Body of pancreas (tissue), 4 donors: ENCODE measurements around the gene MED8. TPM values are rescaled to one million over a fixed set of nuclear protein-coding genes. Genes with fewer than 3 reads are reported as not detected.

ENCODE experiments used
- ATAC-seq: fragments of 150-250 bp; one replicate; pipeline ENCODE4 v1.9.1; 2016
- DNase-seq, 4 donors: peaks; one replicate each; pipeline ENCODE4 v3.0.0-alpha.2; 2019
- H3K27ac ChIP-seq, 4 donors: fragments of 200-600 bp; sonication (generic); 1 replicate in 3 of 4; 2 replicates in 1 of 4; pipeline versions ENCODE4 v1.5.1 to v1.6.1; 2016 to 2019; ENCODE audit warnings: mild to moderate bottlenecking in 1 of 4, mixed read lengths in 1 of 4, moderate library complexity in 1 of 4
- H3K27me3 ChIP-seq, 2 donors: fragments of 200-600 bp; sonication (generic); one replicate each; pipeline ENCODE4 v1.6.0; 2016; ENCODE audit warnings: mild to moderate bottlenecking in 1 of 2
- H3K36me3 ChIP-seq, 2 donors: fragments of 200-600 bp; sonication (generic); replicated peaks in 1 of 2; 2 replicates each; pipeline ENCODE4 v1.5.1; 2016; ENCODE audit warnings: low read depth in 2 of 2; ENCODE audit not compliant: insufficient read depth in 1 of 2
- H3K4me1 ChIP-seq: fragments of 200-600 bp; sonication (generic); one replicate; pipeline ENCODE4 v1.6.0; 2016
- H3K4me3 ChIP-seq, 2 donors: fragments of 200-600 bp; sonication (generic); 1 replicate in 1 of 2; 2 replicates in 1 of 2; pipeline ENCODE4 v1.5.1; 2016 to 2019
- H3K9me3 ChIP-seq, 3 donors: fragments of 200-600 bp; sonication (generic); 1 replicate in 2 of 3; 2 replicates in 1 of 3; pipeline ENCODE4 v1.5.1; 2016
- POLR2A ChIP-seq, 3 donors: fragments of 450-650 bp; IDR thresholded peaks; one replicate each; pipeline ENCODE4 v1.6.1; 2016; ENCODE audit warnings: antibody characterized with exemption in 3 of 3, mild to moderate bottlenecking in 2 of 3
- whole genome bisulfite sequencing, 2 donors: methylation state at CpG; one replicate each; pipeline ENCODE4 v1.1.5; 2017; 5-methylcytosine and 5-hydroxymethylcytosine counted together
- intact Hi-C: fragments of 100-400 bp; cut with DNase I; formaldehyde crosslinking; loops from one replicate; pipeline ENCODE4 v1.15.1; 2023
- total RNA-seq, 2 donors: library from RNA; depleted of rRNA; stranded (reverse); fragments of >200 nt; gene quantifications; one replicate each; pipeline ENCODE4 v1.1.0, GENCODE V29; 2016
- TF ChIP-seq, protein P1 (sequence below), 7 experiments: fragments of 450-650 bp in 4 of 7; fragments of 200-600 bp in 3 of 7; sonication (generic) in 3 of 7; IDR thresholded peaks; one replicate each; pipeline ENCODE4 v1.5.1; 2016 to 2019; ENCODE audit warnings: antibody characterized with exemption in 7 of 7

The MED8 gene
- total RNA-seq, 2 donors from 2014 or later: 19.4 to 22.1 TPM

GRCh38 chr1:43345120-43345519 is 44.5 kb downstream of the MED8 start:
- DNase-seq (no peak), ATAC-seq (no peak)
- no peaks in the 10 kb centered on the region for H3K36me3 ChIP-seq
- 29 to 37% methylated on average over 3 of the region's 3 CpGs for WGBS, 2 donors
- intact Hi-C loops: no loop called here
- peaks cover 19% of the 10 kb centered on the region for H3K4me1 ChIP-seq
- no peak overlapping the region for H3K27ac ChIP-seq
- no peak overlapping the region for H3K4me3 ChIP-seq
- no peaks in the 10 kb centered on the region for H3K27me3 ChIP-seq
- TF ChIP-seq POLR2A (IDR thresholded peaks at IDR 0.05): no peak
- TF ChIP-seq, protein P1, sequence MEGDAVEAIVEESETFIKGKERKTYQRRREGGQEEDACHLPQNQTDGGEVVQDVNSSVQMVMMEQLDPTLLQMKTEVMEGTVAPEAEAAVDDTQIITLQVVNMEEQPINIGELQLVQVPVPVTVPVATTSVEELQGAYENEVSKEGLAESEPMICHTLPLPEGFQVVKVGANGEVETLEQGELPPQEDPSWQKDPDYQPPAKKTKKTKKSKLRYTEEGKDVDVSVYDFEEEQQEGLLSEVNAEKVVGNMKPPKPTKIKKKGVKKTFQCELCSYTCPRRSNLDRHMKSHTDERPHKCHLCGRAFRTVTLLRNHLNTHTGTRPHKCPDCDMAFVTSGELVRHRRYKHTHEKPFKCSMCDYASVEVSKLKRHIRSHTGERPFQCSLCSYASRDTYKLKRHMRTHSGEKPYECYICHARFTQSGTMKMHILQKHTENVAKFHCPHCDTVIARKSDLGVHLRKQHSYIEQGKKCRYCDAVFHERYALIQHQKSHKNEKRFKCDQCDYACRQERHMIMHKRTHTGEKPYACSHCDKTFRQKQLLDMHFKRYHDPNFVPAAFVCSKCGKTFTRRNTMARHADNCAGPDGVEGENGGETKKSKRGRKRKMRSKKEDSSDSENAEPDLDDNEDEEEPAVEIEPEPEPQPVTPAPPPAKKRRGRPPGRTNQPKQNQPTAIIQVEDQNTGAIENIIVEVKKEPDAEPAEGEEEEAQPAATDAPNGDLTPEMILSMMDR (IDR thresholded peaks at IDR 0.05): no peak
- H3K9me3 ChIP-seq: no peaks in the 10 kb centered on the region

DNA sequence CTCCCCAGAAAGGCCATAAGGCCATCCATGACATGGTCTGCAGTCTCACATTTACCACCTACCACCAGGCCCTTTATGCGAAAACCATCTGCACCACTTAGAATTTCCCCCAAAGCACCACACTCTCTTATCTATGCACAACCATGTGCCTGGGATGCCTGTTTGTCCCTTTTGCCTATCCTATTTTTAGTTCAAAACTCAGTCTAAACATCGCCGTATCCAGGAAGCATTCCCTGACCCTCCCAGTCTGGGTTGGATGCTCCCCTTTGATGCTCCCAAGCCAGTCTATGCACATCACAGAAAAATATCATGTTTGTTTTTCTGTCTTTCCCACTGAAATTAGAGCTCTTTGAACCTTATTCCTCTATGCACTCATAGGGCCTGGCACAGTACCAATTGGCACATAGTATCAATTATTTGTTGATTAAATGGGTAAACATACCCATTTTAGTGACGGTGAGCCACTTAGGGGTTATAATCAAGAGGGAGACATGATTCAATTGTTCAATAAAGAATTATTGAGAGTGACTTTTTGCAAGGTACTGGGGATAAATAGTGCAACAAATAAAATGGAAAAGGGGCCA is 45.2 kb downstream of the MED8 start:
- Histone ChIP-seq H3K4me3 (no peak overlapping the region), H3K27me3 (no peaks in the 10 kb centered on the region), H3K9me3 (no peaks in the 10 kb centered on the region), H3K4me1 (peaks cover 12% of the 10 kb centered on the region), H3K27ac (no peak overlapping the region), H3K36me3 (no peaks in the 10 kb centered on the region)
- TF ChIP-seq, protein P1 (IDR thresholded peaks at IDR 0.05): no peak
- no peak for TF ChIP-seq POLR2A (IDR thresholded peaks at IDR 0.05)
- WGBS, 2 donors: 52 to 53% methylated on average over 4 of the region's 4 CpGs
- intact Hi-C loops: no loop called here
- DNase-seq (no peak), ATAC-seq (no peak)

- ATAC-seq: no peak
- no peaks in the 10 kb centered on the region for H3K36me3 ChIP-seq
Observed at GRCh38 chr1:43340559-43340958, 49.0 kb downstream of the MED8 start.

DNA sequence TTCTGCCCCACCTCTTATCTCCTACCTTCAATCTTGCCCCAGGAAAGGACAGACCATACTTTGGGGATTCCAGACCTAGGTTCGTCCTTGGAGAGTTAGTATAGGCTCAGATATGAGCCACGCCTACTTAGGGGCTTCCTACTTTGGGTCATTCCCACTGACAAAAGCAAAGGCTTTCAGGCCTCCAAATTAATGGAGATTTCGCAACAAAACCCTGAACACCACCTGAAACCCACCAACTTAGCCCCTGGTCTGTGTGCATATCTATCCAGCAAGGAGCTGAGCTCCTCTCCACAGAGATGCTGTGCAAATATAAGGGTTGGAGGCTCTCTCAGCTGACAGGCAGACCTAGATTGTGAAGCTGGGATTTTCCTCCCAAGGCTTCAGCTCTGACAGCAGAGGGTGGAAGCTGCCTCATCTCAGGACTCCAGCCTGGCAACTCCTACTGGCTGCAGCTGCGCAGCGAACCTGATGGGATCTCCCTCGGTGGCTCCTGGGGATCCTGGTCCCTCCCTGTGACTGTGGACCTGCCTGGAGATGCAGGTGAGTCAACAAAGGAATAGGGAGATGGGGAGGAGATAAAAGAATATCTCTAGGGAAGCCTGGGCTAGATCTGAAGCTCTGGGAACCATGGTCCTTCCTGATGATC is 49.9 kb downstream of the MED8 start:
- Histone ChIP-seq H3K36me3 (no peaks in the 10 kb centered on the region), H3K4me1 (peaks cover 2% of the 10 kb centered on the region), H3K27me3 (no peaks in the 10 kb centered on the region), H3K9me3 (no peaks in the 10 kb centered on the region), H3K27ac (no peak overlapping the region), H3K4me3 (no peak overlapping the region)
- DNase-seq (no peak), ATAC-seq (no peak)
- 87 to 92% methylated on average over 6 of the region's 6 CpGs for WGBS, 2 donors
- intact Hi-C loops: no loop called here
- TF ChIP-seq, protein P1 (IDR thresholded peaks at IDR 0.05): no peak
- TF ChIP-seq POLR2A (IDR thresholded peaks at IDR 0.05): no peak

More at GRCh38 chr1:43340559-43340958, 49.0 kb downstream of the MED8 start:
- H3K27ac ChIP-seq: no peak overlapping the region
- H3K27me3 ChIP-seq: no peaks in the 10 kb centered on the region
- no peak for DNase-seq
- no peak for TF ChIP-seq POLR2A (IDR thresholded peaks at IDR 0.05)
- TF ChIP-seq, protein P1 (IDR thresholded peaks at IDR 0.05): no peak
- H3K9me3 ChIP-seq: no peaks in the 10 kb centered on the region
- H3K4me3 ChIP-seq: no peak overlapping the region
- intact Hi-C loops: no loop called here
- H3K4me1 ChIP-seq: peaks cover 4% of the 10 kb centered on the region
- 30 to 31% methylated on average over 1 of the region's 1 CpG for WGBS, 2 donors

DNA sequence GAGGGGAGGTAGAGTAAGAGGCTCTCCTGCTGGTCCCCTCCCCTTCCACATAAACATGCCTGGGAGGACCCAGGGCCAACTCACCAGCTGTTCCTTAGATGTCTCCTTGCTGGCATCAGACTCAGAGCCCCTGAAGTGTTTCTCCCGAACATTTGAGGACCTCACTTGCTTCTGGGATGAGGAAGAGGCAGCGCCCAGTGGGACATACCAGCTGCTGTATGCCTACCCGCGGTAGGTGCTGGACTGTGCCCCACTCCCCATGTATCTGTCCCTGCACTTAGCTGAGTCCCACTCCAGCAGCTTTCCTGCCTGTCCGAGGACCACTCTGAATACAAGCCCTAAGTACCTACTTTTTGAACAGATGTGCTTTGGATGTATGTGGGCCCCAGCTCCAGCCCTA is 51.6 kb downstream of the MED8 start:
- intact Hi-C loops: no loop called here
- Histone ChIP-seq H3K27ac (no peak overlapping the region), H3K36me3 (no peaks in the 10 kb centered on the region), H3K9me3 (no peaks in the 10 kb centered on the region), H3K4me1 (no peaks in the 10 kb centered on the region), H3K4me3 (no peak overlapping the region), H3K27me3 (no peaks in the 10 kb centered on the region)
- DNase-seq (no peak), ATAC-seq (no peak)
- whole genome bisulfite sequencing, 2 donors: 76 to 92% methylated on average over 2 to 5 of the region's 5 CpGs
- no peak for TF ChIP-seq POLR2A (IDR thresholded peaks at IDR 0.05)
- TF ChIP-seq, protein P1 (IDR thresholded peaks at IDR 0.05): no peak
